Sigmoid colon (tissue), 7 donors: ENCODE measurements around the gene TEX13D. TPM values are rescaled to one million over a fixed set of nuclear protein-coding genes. Genes with fewer than 3 reads are reported as not detected.

Experiments used
- DNase-seq: peaks from one replicate; pipeline ENCODE4 v3.0.0-alpha.2; 2019
- H3K27ac ChIP-seq, 4 donors: fragments of 200-600 bp; sonication (generic); one replicate each; pipeline ENCODE4 v1.5.1; 2016 to 2019; ENCODE audit warnings: mild to moderate bottlenecking in 1 of 4
- H3K27me3 ChIP-seq, 3 donors: fragments of 200-600 bp; sonication (generic); one replicate each; pipeline ENCODE4 v1.5.1; 2019; ENCODE audit warnings: mild to moderate bottlenecking in 1 of 3
- H3K36me3 ChIP-seq, 4 donors: fragments of 200-600 bp; sonication (generic); one replicate each; pipeline ENCODE4 v1.5.1; 2016 to 2019
- H3K4me1 ChIP-seq, 4 donors: fragments of 200-600 bp; sonication (generic); one replicate each; pipeline ENCODE4 v1.5.1; 2017 to 2019
- H3K4me3 ChIP-seq, 4 donors: fragments of 200-600 bp; sonication (generic); one replicate each; pipeline ENCODE4 v1.5.1; 2017 to 2019; ENCODE audit warnings: mild to moderate bottlenecking in 2 of 4, moderate library complexity in 1 of 4
- H3K9me3 ChIP-seq, 4 donors: fragments of 200-600 bp in 3 of 4; sonication (generic) in 3 of 4; one replicate each; pipeline versions ENCODE4 v1.5.1 to v1.6.1; 2013 to 2019
- CTCF ChIP-seq, 4 experiments: fragments of 450-650 bp in 3 of 4; fragments of 200-600 bp in 1 of 4; IDR thresholded peaks; one replicate each; pipeline ENCODE4 v1.5.1; 2016 to 2019; ENCODE audit warnings: antibody characterized with exemption in 4 of 4, mild to moderate bottlenecking in 3 of 4, moderate library complexity in 2 of 4
- EP300 ChIP-seq, 4 donors: sonication (generic); formaldehyde crosslinking; IDR thresholded peaks; one replicate each; pipeline ENCODE4 v1.6.1; 2017; ENCODE audit warnings: antibody characterized with exemption in 4 of 4
- POLR2A ChIP-seq, 2 donors: fragments of 450-650 bp; IDR thresholded peaks; one replicate each; pipeline ENCODE4 v1.6.1; 2016; ENCODE audit warnings: antibody characterized with exemption in 2 of 2, mild to moderate bottlenecking in 2 of 2, moderate library complexity in 2 of 2
- POLR2AphosphoS5 ChIP-seq, 4 donors: sonication (generic); formaldehyde crosslinking; IDR thresholded peaks; one replicate each; pipeline ENCODE4 v1.6.1; 2017; ENCODE audit warnings: antibody characterized with exemption in 4 of 4
- WGBS, 2 donors: extraction: QIAGEN DNeasy Blood & Tissue Kit; methylation state at CpG; one replicate each; pipeline ENCODE4 v1.1.7; 2013; 5-methylcytosine and 5-hydroxymethylcytosine counted together
- intact Hi-C: fragments of 100-400 bp; cut with DNase I; formaldehyde crosslinking; loops from one replicate; pipeline ENCODE4 v1.15.1; 2023
- polyA plus RNA-seq, 3 donors: library from polyadenylated mRNA; stranded (reverse); fragments of 200-250 nt; gene quantifications; one replicate each; pipeline ENCODE4 v1.2.3, GENCODE V29; 2013
- total RNA-seq, 4 donors: library from RNA; depleted of rRNA; stranded (reverse); fragments of >200 nt; gene quantifications; one replicate each; pipeline ENCODE4 v1.1.0, GENCODE V29; 2016
- donor health status: healthy with polysubstance abuse.
- donor health status: Bipolar disorder and iron deficiency.
- donor health status: healthy.

Gene TEX13D
- total and polyA plus RNA-seq, 7 donors: not detected

- no peak for DNase-seq
- Histone ChIP-seq H3K27ac (no peak overlapping the region), H3K27me3 (no peaks in the 10 kb centered on the region), H3K4me3 (no peak overlapping the region), H3K4me1 (no peaks in the 10 kb centered on the region), H3K36me3 (no peaks in the 10 kb centered on the region), H3K9me3 (no peaks in the 10 kb centered on the region)
- 73 to 88% methylated on average over 15 of the region's 15 CpGs for WGBS, 2 donors
- intact Hi-C loops: no loop called here
- TF ChIP-seq EP300 (IDR thresholded peaks at IDR 0.05): no peak
- no peak for TF ChIP-seq CTCF (IDR thresholded peaks at IDR 0.05)
- TF ChIP-seq POLR2AphosphoS5 (IDR thresholded peaks at IDR 0.05): no peak
- no peak for TF ChIP-seq POLR2A (IDR thresholded peaks at IDR 0.05)
Observed at GRCh38 chrX:124346877-124347241, 14.4 kb downstream of the TEX13D start.

- Histone ChIP-seq H3K27me3 (no peaks in the 10 kb centered on the region), H3K4me3 (no peak overlapping the region), H3K4me1 (no peaks in the 10 kb centered on the region), H3K27ac (no peak overlapping the region), H3K9me3 (no peaks in the 10 kb centered on the region), H3K36me3 (no peaks in the 10 kb centered on the region)
- WGBS, 2 donors: 43 to 53% methylated on average over 5 of the region's 5 CpGs
- TF ChIP-seq EP300 (IDR thresholded peaks at IDR 0.05) (no peak), POLR2A (IDR thresholded peaks at IDR 0.05) (no peak), POLR2AphosphoS5 (IDR thresholded peaks at IDR 0.05) (no peak), CTCF (IDR thresholded peaks at IDR 0.05) (no peak)
- intact Hi-C loops: no loop called here
- no peak for DNase-seq
Observed at GRCh38 chrX:124347242-124347641, 14.8 kb downstream of the TEX13D start.

GRCh38 chrX:124348182-124348581 lies 15.7 kb downstream of the TEX13D start:
- intact Hi-C loops: no loop called here
- DNase-seq: no peak
- Histone ChIP-seq H3K36me3 (no peaks in the 10 kb centered on the region), H3K27me3 (no peaks in the 10 kb centered on the region), H3K4me3 (no peak overlapping the region), H3K9me3 (no peaks in the 10 kb centered on the region), H3K27ac (no peak overlapping the region), H3K4me1 (no peaks in the 10 kb centered on the region)
- WGBS, 2 donors: 57 to 82% methylated on average over 5 of the region's 5 CpGs
- no peak for TF ChIP-seq EP300 (IDR thresholded peaks at IDR 0.05)
- TF ChIP-seq POLR2A (IDR thresholded peaks at IDR 0.05): no peak
- no peak for TF ChIP-seq POLR2AphosphoS5 (IDR thresholded peaks at IDR 0.05)
- no peak for TF ChIP-seq CTCF (IDR thresholded peaks at IDR 0.05)

- H3K27ac ChIP-seq: no peak overlapping the region
- H3K27me3 ChIP-seq: no peaks in the 10 kb centered on the region
- TF ChIP-seq EP300 (IDR thresholded peaks at IDR 0.05): no peak
- TF ChIP-seq POLR2AphosphoS5 (IDR thresholded peaks at IDR 0.05): no peak
- no peak for TF ChIP-seq CTCF (IDR thresholded peaks at IDR 0.05)
- TF ChIP-seq POLR2A (IDR thresholded peaks at IDR 0.05): no peak
- 75 to 92% methylated on average over 6 of the region's 6 CpGs for WGBS, 2 donors
- no peaks in the 10 kb centered on the region for H3K9me3 ChIP-seq
- DNase-seq: no peak
- H3K36me3 ChIP-seq: no peaks in the 10 kb centered on the region
- intact Hi-C loops: no loop called here
- no peak overlapping the region for H3K4me3 ChIP-seq
- H3K4me1 ChIP-seq: no peaks in the 10 kb centered on the region
Observed at GRCh38 chrX:124348885-124349453, 16.5 kb downstream of the TEX13D start.

- Histone ChIP-seq H3K27ac (no peak overlapping the region), H3K4me1 (no peaks in the 10 kb centered on the region), H3K9me3 (no peaks in the 10 kb centered on the region), H3K36me3 (no peaks in the 10 kb centered on the region), H3K27me3 (no peaks in the 10 kb centered on the region), H3K4me3 (no peak overlapping the region)
- intact Hi-C loops: no loop called here
- 53 to 56% methylated on average over 2 of the region's 2 CpGs for WGBS, 2 donors
- DNase-seq: no peak
- TF ChIP-seq EP300 (IDR thresholded peaks at IDR 0.05): no peak
- no peak for TF ChIP-seq CTCF (IDR thresholded peaks at IDR 0.05)
- TF ChIP-seq POLR2A (IDR thresholded peaks at IDR 0.05): no peak
- no peak for TF ChIP-seq POLR2AphosphoS5 (IDR thresholded peaks at IDR 0.05)
Observed at GRCh38 chrX:124354648-124355047, 22.2 kb downstream of the TEX13D start.
